ENCODE data around the gene TNFRSF1A.

TNFRSF1A gene

DNA sequence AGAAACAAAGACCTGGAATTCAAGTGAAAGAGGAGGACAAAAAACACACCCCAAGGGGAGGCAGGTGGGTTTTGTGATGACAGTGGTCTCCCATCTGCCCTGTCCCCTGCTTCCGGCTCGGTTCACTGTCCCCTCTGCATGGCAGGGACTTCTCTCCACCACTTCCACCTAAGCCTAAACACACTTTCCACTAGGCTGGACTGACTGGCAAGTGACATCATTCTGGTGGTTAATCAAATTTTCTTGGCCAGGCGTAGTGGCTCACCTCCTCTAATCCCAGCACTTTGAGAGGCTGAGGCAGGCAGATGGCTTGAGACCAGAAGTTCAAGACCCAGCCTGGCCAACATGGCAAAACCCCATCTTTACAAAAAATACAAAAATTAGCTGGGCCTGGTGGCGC, 19.5 kb downstream of the TNFRSF1A start:
- DNase-seq, result no peak

DNA sequence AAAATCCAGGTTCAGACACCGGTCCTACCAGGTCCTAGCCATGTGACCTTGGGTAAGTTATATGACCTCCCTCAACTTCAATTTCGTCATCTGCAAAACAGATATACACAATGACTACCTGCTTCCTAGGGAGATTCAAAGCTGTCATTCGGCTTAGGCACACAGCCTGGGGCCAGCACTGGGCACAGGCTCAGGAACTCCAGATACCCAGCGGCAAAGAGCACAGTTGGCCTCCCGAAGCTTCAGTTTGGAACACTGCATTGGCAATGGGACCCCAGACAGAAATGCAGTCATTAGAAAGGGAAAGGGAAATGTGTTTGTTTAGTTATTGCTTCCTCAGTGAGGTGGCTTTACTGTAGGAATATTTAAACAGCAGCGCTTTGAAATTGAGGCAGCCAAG, 20.0 kb downstream of the TNFRSF1A start:
- no peak for DNase-seq

DNA sequence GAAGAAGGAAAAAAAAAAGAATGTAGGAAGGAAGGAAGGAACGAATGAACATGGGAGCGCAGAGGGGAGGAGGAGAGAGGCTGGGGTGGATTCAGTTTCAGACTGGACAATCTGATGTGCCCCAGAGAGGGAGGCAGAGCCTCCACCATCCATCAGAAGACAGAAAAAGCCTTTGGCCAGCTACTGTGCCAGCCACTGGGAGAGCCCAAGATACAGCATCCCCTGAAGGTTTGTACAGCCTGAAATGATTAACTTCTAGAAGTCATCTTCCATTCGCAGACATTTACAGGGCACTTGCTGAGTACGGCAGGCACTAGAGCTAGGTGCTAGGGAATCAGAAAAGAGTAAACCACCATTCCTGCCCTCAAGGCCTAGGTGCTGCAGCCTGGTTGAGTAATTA, 22.4 kb downstream of the TNFRSF1A start:
- no peak for DNase-seq

DNA sequence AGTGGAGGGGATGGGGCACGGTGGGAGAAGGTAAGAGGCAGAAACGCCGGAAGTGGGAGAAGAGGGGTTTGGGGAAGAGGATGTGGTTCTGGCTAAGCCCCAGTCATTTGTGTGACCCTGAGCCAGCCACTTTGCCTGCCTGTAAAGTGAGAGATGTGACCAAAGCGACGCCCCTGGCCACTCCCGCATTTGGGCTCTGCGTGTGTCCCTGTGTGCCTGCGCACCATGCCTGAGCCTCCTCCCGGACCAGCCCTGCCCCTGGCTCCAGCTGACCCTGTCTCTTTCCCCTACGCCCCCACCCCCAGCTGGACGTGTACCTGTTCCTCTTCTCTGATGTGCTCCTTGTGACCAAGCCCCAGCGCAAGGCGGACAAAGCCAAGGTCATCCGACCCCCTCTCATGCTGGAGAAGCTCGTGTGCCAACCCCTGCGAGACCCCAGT, 23.4 kb downstream of the TNFRSF1A start:
- no peak for DNase-seq

DNA sequence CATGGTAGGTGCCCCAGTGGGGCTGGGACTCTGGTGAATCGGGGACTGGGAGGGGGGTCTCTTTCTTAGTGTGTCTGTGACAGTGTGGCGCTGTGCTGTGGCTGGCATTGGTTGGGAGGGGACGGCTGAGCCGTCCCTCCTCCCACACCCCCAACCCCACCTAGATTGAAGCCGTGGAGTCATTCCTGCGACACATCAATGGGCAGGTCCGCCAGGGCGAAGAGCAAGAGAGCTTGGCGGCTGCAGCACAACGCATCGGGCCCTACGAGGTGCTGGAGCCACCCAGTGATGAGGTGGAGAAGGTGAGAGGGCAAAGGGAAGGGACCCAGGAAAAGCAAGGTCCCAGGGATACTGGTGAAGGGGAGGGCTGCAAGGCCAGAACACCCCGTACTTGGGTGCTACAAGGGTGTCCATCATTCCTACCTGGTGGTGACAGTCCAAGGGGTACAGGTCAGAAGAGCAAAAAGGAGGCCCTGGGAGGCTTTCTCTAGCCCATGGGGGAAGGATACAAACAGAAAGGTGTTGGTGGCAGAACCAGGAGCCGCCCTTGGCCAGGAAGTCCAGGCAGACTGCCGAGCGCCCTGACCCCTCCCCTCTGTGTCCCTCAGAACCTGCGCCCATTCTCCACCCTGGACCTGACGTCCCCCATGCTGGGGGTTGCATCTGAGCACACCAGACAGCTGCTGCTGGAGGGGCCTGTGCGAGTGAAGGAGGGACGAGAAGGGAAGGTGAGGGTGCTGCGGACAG, 24.0 kb downstream of the TNFRSF1A start:
- DNase-seq, result no peak

DNA sequence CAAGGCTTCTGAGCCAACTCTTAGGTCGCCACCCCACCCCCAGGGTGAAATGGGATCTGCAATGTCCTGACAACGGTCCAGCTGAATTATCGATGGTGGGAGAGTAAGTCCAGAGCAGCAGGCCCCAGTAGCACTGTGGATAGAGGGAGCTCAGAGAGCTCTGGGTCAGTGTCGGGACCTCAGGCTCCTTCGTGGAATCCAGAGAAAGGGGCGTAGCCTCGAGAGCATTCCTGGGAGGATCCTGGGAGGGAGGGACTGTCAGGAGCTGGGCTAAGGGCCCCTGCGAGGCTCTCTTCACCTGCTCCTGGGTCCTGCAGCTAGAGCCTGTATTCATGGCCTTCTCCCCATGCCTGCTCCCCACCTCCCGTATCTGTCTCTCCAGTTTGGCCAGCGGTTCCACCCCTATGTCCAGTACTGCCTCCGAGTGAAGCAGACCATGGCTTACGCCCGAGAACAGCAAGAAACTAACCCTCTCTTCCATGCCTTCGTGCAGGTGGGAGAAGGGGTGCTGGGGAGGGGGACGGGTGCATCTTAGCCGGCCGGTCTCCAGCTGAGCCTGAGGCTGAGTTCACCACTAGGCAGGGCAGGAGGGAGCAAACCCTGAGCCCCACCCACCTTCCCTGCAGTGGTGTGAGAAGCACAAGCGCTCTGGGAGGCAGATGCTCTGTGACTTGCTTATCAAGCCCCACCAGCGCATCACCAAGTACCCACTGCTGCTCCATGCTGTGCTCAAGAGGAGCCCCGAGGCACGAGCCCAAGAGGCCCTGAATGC, 24.8 kb downstream of the TNFRSF1A start:
- DNase-seq, result no peak

DNA sequence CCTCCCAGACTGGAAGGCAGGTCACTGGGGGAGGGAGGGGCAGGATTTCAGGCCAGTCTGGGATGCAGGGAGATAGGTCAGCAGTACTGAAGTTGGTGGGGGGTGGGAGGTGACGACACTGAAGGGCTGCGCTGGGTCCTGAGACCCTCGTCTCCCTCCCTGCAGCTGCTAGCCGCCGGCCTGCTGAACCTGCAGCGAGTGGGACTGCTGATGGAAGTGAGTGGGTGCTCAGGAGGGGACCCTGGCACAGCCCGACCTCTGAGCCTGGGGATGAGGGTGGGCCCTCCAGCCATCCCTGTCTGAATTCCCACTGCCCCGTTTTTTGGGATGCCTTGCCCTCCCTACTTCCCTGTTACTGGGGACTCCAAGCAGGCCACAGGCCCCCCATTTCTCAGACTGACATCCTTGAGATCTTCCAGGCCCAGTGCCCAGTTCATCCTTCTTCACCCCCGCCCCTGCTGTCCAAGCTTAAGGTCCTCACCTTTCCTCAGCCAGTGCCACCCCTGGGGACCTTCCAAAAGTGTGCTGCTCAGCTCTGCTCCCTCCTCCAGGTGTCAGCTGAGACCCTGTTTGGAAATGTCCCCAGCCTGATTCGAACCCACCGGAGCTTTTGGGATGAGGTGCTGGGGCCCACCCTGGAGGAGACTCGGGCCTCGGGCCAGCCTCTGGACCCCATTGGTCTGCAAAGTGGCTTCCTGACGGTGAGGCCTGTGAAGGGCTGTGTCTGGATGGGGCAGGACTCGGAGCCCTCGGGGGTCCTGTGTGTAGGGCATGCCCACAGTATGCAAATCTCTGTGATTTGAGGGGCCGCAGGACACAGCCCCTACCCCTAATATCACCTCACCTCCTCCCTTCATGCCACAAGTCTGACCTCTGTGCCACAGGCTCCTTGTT, 25.9 kb downstream of the TNFRSF1A start:
- DNase-seq, result no peak

DNA sequence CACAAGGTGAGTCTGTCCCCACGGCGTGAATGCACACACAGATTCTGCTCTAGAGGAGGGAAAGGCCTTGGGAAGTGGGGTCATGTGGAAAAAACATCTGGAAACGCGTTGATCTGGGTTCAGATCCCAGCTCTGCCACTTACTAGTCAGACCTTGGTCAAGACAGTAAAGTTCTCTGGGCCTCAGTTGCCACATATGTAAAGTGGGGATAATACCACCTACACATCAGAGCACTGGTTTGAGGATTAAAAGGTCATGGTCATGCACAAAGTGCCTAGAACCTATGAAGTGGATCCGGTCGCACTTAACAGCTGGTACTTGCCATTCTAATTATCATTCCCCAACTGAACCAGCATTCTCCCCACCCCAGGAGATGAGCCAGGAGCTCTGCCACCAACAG, 26.7 kb downstream of the TNFRSF1A start:
- no peak for DNase-seq

DNA sequence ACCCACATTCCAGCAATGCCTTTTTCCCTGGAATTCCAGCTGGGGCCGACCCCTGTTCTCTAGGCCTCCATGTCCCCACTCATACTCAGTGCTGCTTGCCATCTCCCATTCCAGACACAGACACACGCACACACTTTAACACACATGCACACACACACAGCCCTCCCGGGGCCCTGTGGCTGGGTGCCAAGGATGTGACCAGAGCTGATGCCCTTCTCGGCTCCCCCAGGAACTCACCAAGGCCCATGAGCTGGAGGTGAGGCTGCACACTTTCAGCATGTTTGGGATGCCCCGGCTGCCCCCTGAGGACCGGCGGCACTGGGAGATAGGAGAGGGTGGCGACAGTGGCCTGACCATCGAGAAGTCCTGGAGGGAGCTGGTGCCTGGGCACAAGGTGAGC, 27.1 kb downstream of the TNFRSF1A start:
- DNase-seq, result no peak

DNA sequence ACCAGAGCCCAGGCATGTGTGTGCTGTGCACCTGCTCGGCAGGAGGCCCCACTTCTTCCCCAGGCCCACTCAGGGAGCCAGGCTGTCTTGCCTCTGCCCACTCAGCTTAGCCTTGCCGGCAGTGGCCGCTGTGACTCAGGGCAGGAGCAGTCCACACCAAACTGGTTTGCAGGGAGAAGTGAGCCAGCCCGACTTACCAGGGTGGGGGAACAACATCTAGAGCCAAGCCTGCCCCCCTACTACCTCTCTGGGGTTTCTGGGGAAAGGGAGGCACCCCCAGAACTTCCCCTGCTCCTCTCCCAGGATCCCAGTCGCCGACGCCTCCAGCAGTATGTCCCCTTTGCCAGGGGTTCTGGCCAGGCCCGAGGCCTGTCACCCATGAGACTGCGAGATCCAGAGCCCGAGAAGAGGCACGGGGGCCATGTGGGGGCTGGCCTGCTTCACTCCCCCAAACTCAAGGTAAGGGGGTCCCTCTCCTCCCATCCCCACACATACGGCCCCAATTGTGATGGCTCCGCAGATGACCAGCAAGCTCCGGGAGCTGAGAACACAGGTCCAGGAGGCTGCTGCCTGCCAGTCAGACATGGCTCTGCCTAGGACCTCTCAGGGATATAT, 28.4 kb downstream of the TNFRSF1A start:
- no peak for DNase-seq

DNA sequence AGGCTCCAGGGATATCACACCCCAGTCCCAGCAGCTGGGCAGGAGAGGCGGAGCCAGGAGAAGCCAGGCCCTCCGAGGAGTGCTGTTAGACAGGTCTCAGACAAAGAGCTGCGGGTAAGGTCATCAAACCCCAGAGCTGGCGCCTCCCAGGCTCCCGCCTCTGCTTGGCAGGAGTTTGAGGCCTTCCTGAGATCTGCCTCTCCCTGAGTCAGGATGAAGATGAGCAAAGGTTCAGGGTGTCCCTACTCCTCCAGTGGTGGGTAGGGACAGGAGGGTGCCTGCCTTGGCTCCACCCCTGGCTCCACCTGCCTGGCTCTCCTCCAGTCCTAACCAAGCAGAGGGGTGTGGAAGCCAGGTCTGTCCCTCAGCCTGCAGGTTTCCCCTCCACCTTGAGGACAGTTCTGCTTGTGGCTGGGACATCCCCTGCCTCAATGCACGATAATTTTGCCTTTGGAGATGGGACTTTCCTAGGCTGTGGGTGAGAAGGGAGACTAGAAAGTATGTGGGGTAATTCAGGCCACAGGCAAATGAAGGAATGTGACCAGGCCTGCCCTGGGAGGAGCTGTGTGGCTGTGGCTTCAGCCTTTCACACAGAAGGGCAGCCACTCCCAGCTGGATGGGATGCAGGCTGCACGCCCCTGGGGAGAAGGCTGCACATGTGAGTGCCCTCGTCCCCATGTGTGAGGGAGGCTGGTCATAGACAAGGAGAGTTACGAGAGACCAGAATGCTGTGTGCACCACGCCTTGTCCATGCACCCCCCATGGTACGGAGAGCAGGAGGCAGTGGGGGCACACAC, 29.1 kb downstream of the TNFRSF1A start:
- no peak for DNase-seq

DNA sequence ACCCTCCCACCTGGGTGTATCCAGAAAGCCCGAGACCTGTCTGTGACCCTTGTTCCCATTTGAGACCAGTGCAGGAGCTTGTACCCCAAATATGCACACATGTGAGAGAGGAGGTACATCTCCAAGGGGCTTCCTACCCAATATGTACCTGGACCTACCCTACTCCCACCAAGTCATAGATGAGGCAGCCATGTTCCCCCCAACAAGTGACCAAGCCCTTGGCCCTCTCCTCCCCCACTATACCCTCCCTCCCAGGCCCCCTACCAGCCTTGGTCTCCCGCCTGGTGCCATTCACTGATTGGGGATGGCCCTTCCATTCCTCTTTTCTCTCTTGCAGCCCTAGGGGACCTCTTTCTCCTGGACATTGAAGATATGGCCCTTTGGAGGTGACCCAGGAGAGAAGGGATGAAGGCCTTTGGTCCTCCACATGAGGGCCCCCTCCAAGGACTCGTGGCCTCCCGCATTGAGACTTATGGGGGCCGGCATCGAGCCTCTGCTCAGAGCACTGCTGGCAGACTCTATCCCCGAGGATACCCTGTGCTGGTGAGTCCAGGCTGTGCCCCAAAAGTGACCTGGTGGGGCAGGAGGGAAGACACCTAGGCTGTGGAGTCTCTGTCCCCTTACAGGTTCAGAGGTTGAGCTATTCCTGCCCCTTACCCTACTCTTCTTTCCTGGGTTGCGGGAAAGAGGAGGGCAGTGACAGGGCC, 29.9 kb downstream of the TNFRSF1A start:
- DNase-seq, result no peak

DNA sequence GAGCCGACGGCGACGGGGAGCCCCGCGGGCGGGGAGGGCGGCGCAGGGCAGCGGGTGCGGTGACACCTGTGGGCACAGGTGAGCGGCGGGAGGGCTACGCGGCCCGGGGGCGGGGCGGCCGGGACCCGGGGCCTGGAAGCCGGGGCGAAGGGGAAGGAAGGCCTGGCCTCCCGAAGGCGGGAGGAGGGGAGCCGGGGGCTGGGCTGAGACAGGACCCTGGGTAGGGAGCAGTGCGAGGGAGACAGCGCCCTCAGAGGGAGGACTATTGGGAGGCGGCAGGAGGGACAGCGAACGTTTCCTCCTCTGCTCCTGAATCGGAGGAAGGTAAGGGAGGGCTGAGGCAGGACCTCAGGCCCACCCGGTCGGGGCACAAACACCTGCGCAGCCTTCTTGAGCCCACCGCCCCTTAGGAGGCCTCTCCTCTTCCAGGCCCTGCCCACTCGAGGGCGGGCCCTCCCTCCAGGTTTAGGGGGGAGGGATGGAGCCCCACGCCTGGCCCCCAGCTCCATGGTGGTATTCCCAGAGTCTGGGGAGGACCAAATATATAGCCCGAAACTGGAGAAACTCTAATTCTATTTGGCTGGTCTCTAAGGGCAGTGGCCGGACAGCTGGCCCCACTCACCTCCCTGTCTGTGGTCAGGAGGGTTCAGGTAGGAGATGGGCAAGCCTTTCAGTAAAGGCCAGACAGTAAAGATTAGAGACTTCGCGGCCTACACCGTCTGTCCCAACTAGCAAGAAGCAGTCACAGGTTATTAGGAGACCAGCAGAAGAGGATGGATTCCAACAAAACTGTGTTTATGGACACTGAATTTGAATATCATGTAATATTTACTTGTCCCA, 30.9 kb downstream of the TNFRSF1A start:
- DNase-seq, result no peak

DNA sequence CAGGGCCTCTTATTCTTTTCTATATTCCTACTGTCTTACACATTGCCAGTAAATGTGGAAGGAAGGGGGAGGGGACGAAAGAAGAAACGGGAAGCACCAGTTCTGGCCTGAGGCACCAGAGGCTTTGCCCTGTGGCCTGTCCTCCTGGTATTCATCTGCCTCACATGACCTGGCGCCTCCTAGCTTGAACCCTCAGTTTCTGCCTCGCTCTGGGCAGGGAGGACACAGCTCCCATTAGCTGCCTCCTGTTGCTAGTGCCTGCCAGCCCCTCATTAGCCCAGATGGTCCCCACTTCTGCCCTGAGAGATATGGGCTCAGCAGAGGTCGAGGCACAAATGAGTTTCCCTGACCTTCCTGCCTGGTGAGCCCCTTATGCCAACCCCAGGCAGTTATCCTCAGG, 34.3 kb downstream of the TNFRSF1A start:
- DNase-seq, result no peak

DNA sequence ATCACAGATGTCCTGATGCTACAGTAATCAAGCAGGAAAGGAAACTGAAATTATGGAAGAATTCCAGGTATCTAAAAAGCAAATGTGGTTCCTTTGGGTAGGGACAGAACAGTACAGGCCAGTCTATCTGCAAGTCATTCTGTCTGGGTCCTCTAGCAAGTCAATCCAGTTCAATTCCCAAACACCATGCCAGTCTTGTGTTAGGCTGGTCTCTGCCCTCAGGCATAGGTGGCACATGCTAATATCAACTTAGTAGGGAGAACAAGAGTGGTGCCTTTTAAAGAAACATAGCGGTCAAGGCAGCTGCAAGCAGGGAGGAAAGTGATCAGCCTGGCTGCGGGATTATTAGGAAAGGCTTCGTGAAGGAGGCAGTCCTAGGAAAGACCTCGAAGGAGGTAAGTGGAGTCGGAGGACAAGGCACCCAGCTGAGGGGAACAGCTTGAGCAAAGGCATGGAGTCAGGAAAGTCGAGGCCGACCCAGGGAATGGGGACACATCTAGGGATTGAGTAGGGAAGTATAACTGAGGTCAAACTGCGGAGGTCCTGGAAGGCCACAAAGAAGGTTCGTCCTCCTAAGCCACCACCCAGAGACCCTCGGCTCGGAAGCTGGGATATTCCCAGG, 35.2 kb downstream of the TNFRSF1A start:
- DNase-seq, result no peak

DNA sequence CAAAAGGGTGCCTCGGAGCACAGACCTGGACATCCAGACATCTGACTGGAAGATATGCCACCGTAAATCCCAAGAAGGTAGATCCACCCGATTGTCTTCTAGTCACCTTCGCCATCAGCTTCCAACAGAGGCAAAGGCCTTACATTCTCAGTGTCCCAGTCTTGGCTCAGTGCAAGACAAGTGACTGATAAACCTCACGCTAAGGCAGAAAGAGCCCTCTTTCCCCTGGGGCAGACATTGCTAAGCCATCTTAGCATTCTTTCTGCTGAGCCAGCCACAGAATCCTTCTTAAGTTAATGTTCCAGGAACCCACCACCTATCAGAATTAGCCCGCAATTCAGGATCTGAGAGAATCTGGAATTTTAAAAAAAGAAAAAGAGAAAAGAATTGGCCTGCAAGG, 35.7 kb downstream of the TNFRSF1A start:
- no peak for DNase-seq

DNA sequence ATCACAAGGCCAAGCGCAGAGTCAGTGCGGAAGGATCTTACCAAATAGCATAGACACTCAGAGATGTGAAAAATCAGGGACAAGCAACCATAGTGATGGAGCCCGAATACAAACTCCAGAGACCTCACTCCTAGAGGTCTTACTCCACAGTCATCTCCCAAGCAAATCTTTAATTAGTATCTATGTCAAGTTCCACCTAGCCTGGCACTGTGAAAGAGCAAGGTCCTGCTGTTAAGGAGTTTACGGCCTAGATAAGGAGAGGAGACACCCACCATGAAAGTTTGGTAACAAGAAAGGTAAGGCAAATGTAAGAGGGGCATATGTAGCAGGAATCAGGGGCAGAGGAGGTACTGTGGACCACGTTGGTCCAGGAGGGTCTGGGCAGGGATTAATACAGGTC, 38.8 kb downstream of the TNFRSF1A start:
- DNase-seq, result no peak

DNA sequence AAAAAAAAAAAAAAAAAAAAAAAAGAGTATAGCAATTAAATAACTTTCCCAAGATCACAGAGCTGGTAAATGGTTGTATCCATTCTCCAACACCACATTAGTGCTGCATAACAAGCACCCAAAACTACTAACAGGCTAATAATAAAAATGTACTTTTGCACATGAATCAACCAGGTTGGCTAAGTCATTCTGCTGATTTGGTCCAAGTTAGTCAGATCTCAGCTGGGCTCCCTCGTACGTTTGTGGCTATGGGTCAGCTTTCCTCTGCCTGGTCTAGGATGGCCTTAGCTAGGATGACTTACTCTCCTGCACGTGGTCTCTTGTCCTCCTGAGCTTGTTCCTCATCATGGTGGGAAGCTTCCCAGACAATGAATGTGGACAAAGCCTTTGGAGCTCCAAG, 39.3 kb downstream of the TNFRSF1A start:
- DNase-seq, result no peak

DNA sequence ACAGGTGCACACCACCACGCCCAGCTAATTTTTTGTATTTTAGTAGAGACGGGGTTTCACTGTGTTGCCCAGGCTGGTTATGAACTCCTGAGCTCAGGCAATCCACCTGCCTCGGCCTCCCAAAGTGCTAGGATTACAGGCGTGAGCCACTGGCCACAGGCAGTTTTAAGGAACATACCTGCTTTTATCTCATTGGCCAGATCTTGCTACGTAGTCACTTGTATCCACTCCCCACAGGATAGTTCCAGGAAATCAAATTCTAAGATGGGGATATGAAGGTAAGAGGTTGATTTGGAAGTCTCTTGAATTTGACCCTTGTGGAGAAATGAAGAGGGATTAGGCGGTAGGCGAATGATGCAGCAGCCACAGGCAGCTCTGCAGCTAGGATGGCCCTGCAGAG, 40.2 kb downstream of the TNFRSF1A start:
- DNase-seq, result no peak

DNA sequence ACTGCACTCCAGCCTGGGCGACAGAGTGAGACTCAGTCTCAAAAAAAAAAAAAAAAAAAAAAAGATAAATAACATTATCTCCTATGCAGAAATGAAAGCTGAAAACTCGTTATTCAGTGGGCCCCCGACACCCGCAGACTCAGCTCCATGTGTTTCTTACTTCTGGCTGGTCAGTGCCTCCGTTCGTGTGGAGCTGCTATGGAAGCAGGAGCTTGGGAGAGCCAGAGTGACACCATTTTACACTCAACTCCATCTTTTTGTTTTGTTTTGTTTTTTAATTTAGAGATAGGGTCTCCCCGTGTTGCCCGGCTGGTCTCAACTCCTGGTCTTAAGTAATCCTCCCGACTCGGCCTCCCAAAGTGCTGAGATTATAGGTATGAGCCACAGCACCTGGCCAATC, 44.7 kb downstream of the TNFRSF1A start:
- DNase-seq, result no peak

Measured in activated CD4-positive, alpha-beta T cell treated with anti-CD3 and anti-CD28 coated beads, Interleukin-2, amount 50 U/mL, for 1 hour (primary cell).